ENCODE data around the gene DAB1. TPM values are rescaled to one million over a fixed set of nuclear protein-coding genes. Genes with fewer than 3 reads are reported as not detected.

Gene DAB1
- total and polyA plus RNA-seq, 2 of the 8 experiments (the other 6 are each of a cell fraction or from before 2014, with no cell fraction given) = 4.4 to 11.8 TPM

DNA sequence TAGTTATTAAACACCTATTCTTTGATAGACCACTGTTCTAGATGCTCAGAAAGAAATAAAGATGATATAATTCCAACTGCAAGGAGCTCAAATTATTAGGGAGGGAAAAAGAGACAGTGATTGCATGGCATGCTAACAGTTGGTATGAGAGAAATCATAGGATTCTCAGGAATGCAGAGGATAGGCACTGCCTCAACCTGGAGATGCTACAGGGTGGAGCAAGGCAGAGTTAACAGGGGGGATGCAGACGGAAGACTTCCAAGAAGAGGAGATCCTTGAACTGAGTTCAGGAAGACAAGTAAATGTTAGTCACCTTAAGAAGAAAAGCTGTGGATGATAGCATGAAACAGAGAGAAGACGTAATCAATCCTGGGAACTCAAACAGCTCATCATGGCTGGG lies 123.7 kb downstream of the DAB1 start:
- POLR2A ChIA-PET (ENCODE audit: partially characterized antibody) = no interaction called here
- Histone ChIP-seq H4K5ac (ENCODE audit: insufficient read length, low read depth, low read length) (no peak overlapping the region), H2BK12ac (ENCODE audit: low read depth, low read length) (no peak overlapping the region), H4K8ac (ENCODE audit: extremely low read depth, insufficient read depth, low read length) (no peak overlapping the region), H3K4me3 (ENCODE audit: extremely low read depth in 1 of 4, insufficient read depth in 2 of 4, low read depth in 3 of 4, low read length in 4 of 4) (no peak overlapping the region), H2AK5ac (ENCODE audit: low read depth, low read length) (no peak overlapping the region), H2AFZ (ENCODE audit: low read length) (no peak overlapping the region), H3K56ac (replicated peaks; ENCODE audit: insufficient read length, low read depth, low read length) (no peak overlapping the region), H3K79me1 (ENCODE audit: low read depth, low read length) (no peaks in the 10 kb centered on the region), H3K4me1 (replicated peaks in 1 of 4; ENCODE audit: control insufficient read depth in 3 of 4, insufficient read depth in 4 of 4, low read length in 3 of 4) (peaks cover 0 to 8% (median 2%) of the 10 kb centered on the region in 4 experiments; a peak in 3 of 7 replicates), H3K4me2 (ENCODE audit: insufficient read depth in 1 of 2, low read depth in 2 of 2, low read length in 2 of 2) (no peak overlapping the region), H4K20me1 (replicated peaks in 1 of 2; ENCODE audit: control insufficient read depth in 1 of 2, insufficient read depth in 2 of 2, low read length in 2 of 2) (no peaks in the 10 kb centered on the region), H2BK5ac (ENCODE audit: low read depth, low read length) (no peak overlapping the region), H3K27ac (ENCODE audit: low read depth, low read length) (no peak overlapping the region), H3K36me3 (ENCODE audit: control insufficient read depth in 2 of 4, insufficient read depth in 4 of 4, low read length in 3 of 4) (no peaks in the 10 kb centered on the region), H3K79me2 (ENCODE audit: control insufficient read depth in 1 of 2, insufficient read depth in 2 of 2, low read length in 2 of 2) (no peaks in the 10 kb centered on the region), H3K23me2 (ENCODE audit: low read depth, low read length) (no peaks in the 10 kb centered on the region), H3K9ac (replicated peaks in 1 of 4; ENCODE audit: extremely low read depth in 1 of 4, low read depth in 3 of 4, low read length in 3 of 4) (no peak overlapping the region), H4K91ac (replicated peaks; ENCODE audit: insufficient read length, low read length) (no peak overlapping the region), H3K27me3 (replicated peaks in 1 of 4; ENCODE audit: control insufficient read depth in 3 of 4, extremely low read depth in 1 of 4, insufficient read depth in 3 of 4, low read length in 3 of 4) (no peaks in the 10 kb centered on the region), H2BK20ac (ENCODE audit: low read length) (no peak overlapping the region), H2BK15ac (ENCODE audit: low read length) (no peak overlapping the region), H3K9me3 (ENCODE audit: insufficient read depth in 2 of 2, low read depth in 1 of 2, low read length in 1 of 2) (no peaks in the 10 kb centered on the region), H3K4ac (replicated peaks; ENCODE audit: insufficient read length, low read depth, low read length) (no peak overlapping the region), H3K23ac (ENCODE audit: insufficient read length) (no peak overlapping the region), H2BK120ac (replicated peaks; ENCODE audit: low read depth, low read length) (no peak overlapping the region), H3K14ac (ENCODE audit: insufficient read length) (no peak overlapping the region), H3K18ac (ENCODE audit: extremely low read depth, low read length) (no peak overlapping the region)
- DNase-seq (ENCODE audit: low read depth in 1 of 2, low spot score in 2 of 2) (no peak), FAIRE-seq (no peak)
- no peak for TF ChIP-seq CBX8 (IDR thresholded peaks at IDR 0.05; ENCODE audit: borderline replicate concordance, low read depth, low read length)
- TF ChIP-seq TEAD4 (IDR thresholded peaks at IDR 0.05; ENCODE audit: low read depth, low read length) = 0 out of 2 replicates have a peak, but pooled peaks have one; percentile 7
- whole genome bisulfite sequencing, 2 experiments (ENCODE audit: extremely low coverage in 1 of 2, insufficient coverage in 1 of 2, insufficient read length in 1 of 2, insufficient replicate concordance in 2 of 2, low coverage in 1 of 2, low lambda C conversion rate in 2 of 2, missing lambda C conversion rate in 1 of 2) = 79% methylated on average over 2 of the region's 2 CpGs; no CpG with 5 or more reads in 1 of the 2 experiments
- CTCF ChIA-PET (ENCODE audit: partially characterized antibody) = interaction anchor here (1.0 kb wide), 1 partner anchor 10 kb away, joined by 4 read pairs; no protein-coding TSS in a partner anchor

Data from H1 (cell line).